ENCODE measurements around the gene MRPL2. TPM values are rescaled to one million over a fixed set of nuclear protein-coding genes. Genes with fewer than 3 reads are reported as not detected.

The MRPL2 gene
- total RNA-seq, 1 donor from 2014 or later = 50.5 TPM

DNA sequence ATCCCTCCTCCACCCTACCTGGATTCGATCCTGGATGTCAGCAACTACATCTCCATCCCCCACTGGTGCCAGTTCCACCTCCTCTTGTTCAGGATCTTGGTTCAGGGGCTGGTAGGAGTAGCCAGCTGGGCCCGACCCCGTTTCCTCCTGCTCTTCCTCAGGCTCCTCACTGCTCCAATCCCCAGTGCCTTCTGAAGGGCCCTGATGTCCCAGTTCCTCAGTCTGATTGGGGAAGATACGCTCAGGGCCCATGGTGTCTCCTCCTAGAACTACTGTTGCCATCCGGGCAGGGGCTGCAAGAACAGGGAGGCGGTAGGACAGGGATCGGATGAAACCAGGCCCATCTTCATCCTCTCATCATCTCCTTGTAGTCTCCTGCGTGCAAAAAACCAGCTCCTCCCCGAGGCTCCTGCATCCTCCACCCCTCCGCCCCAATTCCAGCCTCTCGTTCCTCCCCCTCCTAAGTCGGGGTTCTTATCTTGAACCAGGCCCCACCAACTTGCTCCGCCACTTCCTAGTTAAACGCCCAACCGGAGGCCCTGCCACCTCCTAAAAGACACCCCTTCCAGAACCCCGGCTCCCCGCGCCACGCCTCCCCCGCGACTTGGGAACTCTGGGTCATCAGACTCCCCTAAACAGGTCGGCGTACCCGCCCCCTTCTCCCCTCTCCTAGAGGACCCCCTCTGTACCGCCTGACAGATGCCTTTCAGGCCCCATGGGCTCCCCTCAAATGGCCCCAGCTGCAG is 46.0 kb downstream of the MRPL2 start:
- Mint-ChIP-seq H3K27me3 (ENCODE audit: unreplicated experiment) (peaks cover 13% of the 10 kb centered on the region), H3K27ac (ENCODE audit: unreplicated experiment) (peak overlapping the region; percentile 76), H3K9me3 (ENCODE audit: unreplicated experiment) (peaks cover 10% of the 10 kb centered on the region), H3K4me1 (ENCODE audit: low read depth, unreplicated experiment) (peaks cover 24% of the 10 kb centered on the region), H3K36me3 (ENCODE audit: unreplicated experiment) (no peaks in the 10 kb centered on the region), H3K4me3 (ENCODE audit: unreplicated experiment) (peak overlapping the region; percentile 98)
- no peak for DNase-seq
- TF ChIP-seq, protein P1, sequence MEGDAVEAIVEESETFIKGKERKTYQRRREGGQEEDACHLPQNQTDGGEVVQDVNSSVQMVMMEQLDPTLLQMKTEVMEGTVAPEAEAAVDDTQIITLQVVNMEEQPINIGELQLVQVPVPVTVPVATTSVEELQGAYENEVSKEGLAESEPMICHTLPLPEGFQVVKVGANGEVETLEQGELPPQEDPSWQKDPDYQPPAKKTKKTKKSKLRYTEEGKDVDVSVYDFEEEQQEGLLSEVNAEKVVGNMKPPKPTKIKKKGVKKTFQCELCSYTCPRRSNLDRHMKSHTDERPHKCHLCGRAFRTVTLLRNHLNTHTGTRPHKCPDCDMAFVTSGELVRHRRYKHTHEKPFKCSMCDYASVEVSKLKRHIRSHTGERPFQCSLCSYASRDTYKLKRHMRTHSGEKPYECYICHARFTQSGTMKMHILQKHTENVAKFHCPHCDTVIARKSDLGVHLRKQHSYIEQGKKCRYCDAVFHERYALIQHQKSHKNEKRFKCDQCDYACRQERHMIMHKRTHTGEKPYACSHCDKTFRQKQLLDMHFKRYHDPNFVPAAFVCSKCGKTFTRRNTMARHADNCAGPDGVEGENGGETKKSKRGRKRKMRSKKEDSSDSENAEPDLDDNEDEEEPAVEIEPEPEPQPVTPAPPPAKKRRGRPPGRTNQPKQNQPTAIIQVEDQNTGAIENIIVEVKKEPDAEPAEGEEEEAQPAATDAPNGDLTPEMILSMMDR (IDR thresholded peaks at IDR 0.05; ENCODE audit: partially characterized antibody, unreplicated experiment) = no peak

DNA sequence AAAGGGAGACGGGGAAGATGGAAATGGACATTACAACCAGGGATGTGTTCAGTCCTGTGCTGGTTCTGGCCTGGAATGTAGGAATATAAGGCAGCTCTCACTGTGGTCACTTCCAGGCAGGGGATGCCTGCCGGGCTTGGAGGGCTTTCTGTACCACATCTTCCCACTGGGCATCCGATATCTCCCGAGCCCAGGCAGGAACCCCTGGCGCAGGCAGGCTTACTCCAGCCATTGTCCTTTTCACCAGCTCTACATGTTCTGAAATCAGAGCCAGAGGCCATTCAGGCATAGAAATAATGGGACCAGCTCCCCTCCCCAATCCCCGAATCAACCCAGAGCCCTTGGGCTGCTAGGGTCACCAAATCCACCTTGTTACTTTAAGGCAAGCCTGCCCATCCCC is 46.9 kb downstream of the MRPL2 start:
- TF ChIP-seq, protein P1 (IDR thresholded peaks at IDR 0.05; ENCODE audit: partially characterized antibody, unreplicated experiment) = no peak
- no peak overlapping the region for H3K27ac Mint-ChIP-seq (ENCODE audit: unreplicated experiment)
- H3K36me3 Mint-ChIP-seq (ENCODE audit: unreplicated experiment) = no peaks in the 10 kb centered on the region
- H3K4me1 Mint-ChIP-seq (ENCODE audit: low read depth, unreplicated experiment) = peaks cover 21% of the 10 kb centered on the region
- H3K9me3 Mint-ChIP-seq (ENCODE audit: unreplicated experiment) = peaks cover 9% of the 10 kb centered on the region
- DNase-seq = no peak
- peaks cover 13% of the 10 kb centered on the region for H3K27me3 Mint-ChIP-seq (ENCODE audit: unreplicated experiment)
- peak overlapping the region; percentile 69 for H3K4me3 Mint-ChIP-seq (ENCODE audit: unreplicated experiment)

DNA sequence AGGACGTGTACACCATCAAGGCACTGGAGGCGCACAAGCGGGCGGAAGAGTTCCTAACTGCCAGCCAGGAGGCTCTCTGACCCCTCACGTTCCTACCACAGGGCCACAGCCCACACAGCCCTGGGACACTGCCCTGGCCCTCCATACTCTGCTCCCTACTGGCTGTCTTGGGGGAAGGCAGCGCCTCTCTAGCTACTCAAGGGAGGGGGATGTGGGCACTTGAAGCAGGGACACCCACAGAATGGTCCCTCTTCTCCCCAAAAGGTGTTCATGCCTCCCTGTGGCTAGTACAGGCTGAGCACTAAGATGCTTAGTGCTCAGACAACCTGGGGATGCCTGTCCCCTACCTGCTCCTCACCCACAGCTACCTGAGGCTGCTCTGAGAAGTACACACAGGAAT is 48.0 kb downstream of the MRPL2 start:
- H3K4me3 Mint-ChIP-seq (ENCODE audit: unreplicated experiment) = no peak overlapping the region
- H3K27ac Mint-ChIP-seq (ENCODE audit: unreplicated experiment) = no peak overlapping the region
- TF ChIP-seq, protein P1 (IDR thresholded peaks at IDR 0.05; ENCODE audit: partially characterized antibody, unreplicated experiment) = no peak
- peaks cover 13% of the 10 kb centered on the region for H3K27me3 Mint-ChIP-seq (ENCODE audit: unreplicated experiment)
- peaks cover 18% of the 10 kb centered on the region for H3K4me1 Mint-ChIP-seq (ENCODE audit: low read depth, unreplicated experiment)
- H3K9me3 Mint-ChIP-seq (ENCODE audit: unreplicated experiment) = peaks cover 9% of the 10 kb centered on the region
- H3K36me3 Mint-ChIP-seq (ENCODE audit: unreplicated experiment) = no peaks in the 10 kb centered on the region
- no peak for DNase-seq

DNA sequence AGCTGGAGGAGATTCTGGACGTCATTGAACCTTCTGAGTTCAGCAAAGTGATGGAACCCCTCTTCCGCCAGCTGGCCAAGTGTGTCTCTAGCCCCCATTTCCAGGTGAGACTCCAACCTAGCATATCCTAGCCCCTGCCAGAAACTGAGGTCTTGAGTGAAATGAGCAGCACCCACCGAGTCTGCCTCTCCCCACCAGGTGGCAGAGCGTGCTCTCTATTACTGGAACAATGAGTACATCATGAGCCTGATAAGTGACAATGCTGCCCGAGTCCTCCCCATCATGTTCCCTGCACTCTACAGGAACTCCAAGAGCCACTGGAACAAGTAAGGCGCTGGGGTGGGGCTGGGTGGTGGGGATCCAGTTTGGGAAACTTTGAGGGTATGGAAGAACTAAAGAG is 50.1 kb downstream of the MRPL2 start:
- Mint-ChIP-seq H3K27me3 (ENCODE audit: unreplicated experiment) (peaks cover 8% of the 10 kb centered on the region), H3K36me3 (ENCODE audit: unreplicated experiment) (no peaks in the 10 kb centered on the region), H3K4me3 (ENCODE audit: unreplicated experiment) (no peak overlapping the region), H3K4me1 (ENCODE audit: low read depth, unreplicated experiment) (peaks cover 7% of the 10 kb centered on the region), H3K9me3 (ENCODE audit: unreplicated experiment) (peaks cover 5% of the 10 kb centered on the region), H3K27ac (ENCODE audit: unreplicated experiment) (no peak overlapping the region)
- TF ChIP-seq, protein P1 (IDR thresholded peaks at IDR 0.05; ENCODE audit: partially characterized antibody, unreplicated experiment) = peak; percentile 18
- peak; percentile 53 for DNase-seq

DNA sequence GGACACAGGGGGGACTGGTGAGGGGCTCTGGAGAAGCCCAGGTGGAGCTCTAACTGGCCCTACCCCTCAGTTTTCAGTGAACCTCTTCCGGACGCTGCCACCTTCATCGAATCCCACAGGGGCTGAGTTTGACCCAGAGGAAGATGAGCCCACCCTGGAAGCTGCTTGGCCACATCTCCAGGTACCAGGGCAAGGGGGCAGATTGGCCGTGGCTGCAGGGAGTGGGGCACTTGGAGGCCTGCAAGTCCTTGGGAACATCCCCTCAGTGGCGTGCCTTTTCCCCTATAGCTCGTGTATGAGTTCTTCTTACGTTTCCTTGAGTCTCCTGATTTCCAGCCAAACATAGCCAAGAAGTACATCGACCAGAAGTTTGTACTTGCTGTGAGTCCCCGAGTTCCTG is 52.1 kb downstream of the MRPL2 start:
- peaks cover 3% of the 10 kb centered on the region for H3K27me3 Mint-ChIP-seq (ENCODE audit: unreplicated experiment)
- H3K36me3 Mint-ChIP-seq (ENCODE audit: unreplicated experiment) = no peaks in the 10 kb centered on the region
- no peak overlapping the region for H3K27ac Mint-ChIP-seq (ENCODE audit: unreplicated experiment)
- peaks cover under 1% of the 10 kb centered on the region for H3K9me3 Mint-ChIP-seq (ENCODE audit: unreplicated experiment)
- no peak overlapping the region for H3K4me3 Mint-ChIP-seq (ENCODE audit: unreplicated experiment)
- TF ChIP-seq, protein P1 (IDR thresholded peaks at IDR 0.05; ENCODE audit: partially characterized antibody, unreplicated experiment) = no peak
- no peaks in the 10 kb centered on the region for H3K4me1 Mint-ChIP-seq (ENCODE audit: low read depth, unreplicated experiment)
- no peak for DNase-seq

Data from glutamatergic neuron (in vitro differentiated cells).